Esophagus squamous epithelium (tissue), 5 donors: ENCODE results near the gene FOCAD. TPM values are rescaled to one million over a fixed set of nuclear protein-coding genes. Genes with fewer than 3 reads are reported as not detected.
A peak's percentile ranks its signal among the peaks of the same experiment; 100 is the strongest.

Source experiments
- DNase-seq: peaks from one replicate; lab custom pipeline; 2025; lab: John Stamatoyannopoulos, UW
- H3K27ac ChIP-seq, 4 donors: fragments of 200-600 bp; sonication (generic); one replicate each; pipeline ENCODE4 v1.5.1; 2016 to 2019; ENCODE audit warnings: mild to moderate bottlenecking in 1 of 4
- H3K27me3 ChIP-seq, 4 donors: fragments of 200-600 bp; sonication (generic); 1 replicate in 3 of 4; 2 replicates in 1 of 4; pipeline versions ENCODE4 v1.5.1 to v1.6.0; 2017 to 2021; ENCODE audit warnings: antibody characterized with exemption in 1 of 4
- H3K36me3 ChIP-seq, 3 donors: fragments of 200-600 bp; sonication (generic); one replicate each; pipeline ENCODE4 v1.5.1; 2016 to 2019
- H3K4me1 ChIP-seq, 3 donors: fragments of 200-600 bp; sonication (generic); one replicate each; pipeline ENCODE4 v1.5.1; 2017 to 2019
- H3K4me3 ChIP-seq, 4 donors: fragments of 200-600 bp; sonication (generic); 1 replicate in 3 of 4; 2 replicates in 1 of 4; pipeline ENCODE4 v1.5.1; 2016 to 2019; ENCODE audit warnings: mild to moderate bottlenecking in 2 of 4, moderate library complexity in 1 of 4
- H3K9me3 ChIP-seq, 3 donors: fragments of 200-600 bp; sonication (generic); one replicate each; pipeline ENCODE4 v1.5.1; 2016 to 2019
- POLR2A ChIP-seq, 4 donors: fragments of 450-650 bp; IDR thresholded peaks; one replicate each; pipeline ENCODE4 v1.6.1; 2017; ENCODE audit warnings: antibody characterized with exemption in 4 of 4, mild to moderate bottlenecking in 4 of 4, moderate library complexity in 3 of 4
- WGBS, 2 donors: methylation state at CpG; one replicate each; pipeline ENCODE4 v1.1.5; 2018; 5-methylcytosine and 5-hydroxymethylcytosine counted together
- intact Hi-C: fragments of 100-400 bp; cut with DNase I; formaldehyde crosslinking; loops from one replicate; pipeline ENCODE4 v1.15.0; 2022
- total RNA-seq, 4 donors: library from RNA; depleted of rRNA; stranded (reverse); fragments of >200 nt; gene quantifications; one replicate each; pipeline ENCODE4 v1.1.0, GENCODE V29; 2016
- TF ChIP-seq, protein P1 (sequence below), 6 experiments: fragments of 450-650 bp in 4 of 6; fragments of 200-600 bp in 2 of 6; sonication (generic) in 2 of 6; IDR thresholded peaks; one replicate each; pipeline ENCODE4 v1.5.1; 2016 to 2019; ENCODE audit warnings: antibody characterized with exemption in 6 of 6, mild to moderate bottlenecking in 4 of 6, moderate library complexity in 4 of 6
- donor health status: DM: yes; HTN: yes; CAD: no.

FOCAD gene
- total RNA-seq, 4 donors from 2014 or later = 20.7 to 34.9 (median 25.5) TPM

DNA sequence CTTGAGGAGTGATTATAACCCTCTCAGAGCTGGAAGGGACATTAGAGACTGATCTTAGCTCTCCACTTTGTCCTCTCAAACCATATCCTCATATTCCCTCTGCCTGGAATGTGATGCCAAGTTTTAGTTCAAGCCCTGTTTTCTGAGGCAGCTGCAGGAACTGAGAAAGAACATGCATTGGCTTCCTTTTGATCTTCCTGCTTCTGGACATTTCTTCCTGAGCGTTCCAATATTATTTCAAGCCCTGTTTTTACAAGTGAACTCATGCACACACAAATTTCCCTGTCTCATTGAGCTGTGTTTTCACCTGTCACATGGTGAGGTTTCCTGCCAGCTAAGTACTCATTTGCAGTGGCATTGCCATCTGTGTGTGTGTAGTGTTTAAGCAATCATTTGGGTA, 17.0 kb downstream of the FOCAD start:
- H3K9me3 ChIP-seq = no peaks in the 10 kb centered on the region
- intact Hi-C loops = no loop called here
- no peaks in the 10 kb centered on the region for H3K36me3 ChIP-seq
- peaks cover 0 to 16% (median 6%) of the 10 kb centered on the region in 3 donors for H3K4me1 ChIP-seq
- WGBS, 2 donors = 9 to 16% methylated on average over 1 of the region's 1 CpG
- no peak for DNase-seq
- TF ChIP-seq, protein P1, sequence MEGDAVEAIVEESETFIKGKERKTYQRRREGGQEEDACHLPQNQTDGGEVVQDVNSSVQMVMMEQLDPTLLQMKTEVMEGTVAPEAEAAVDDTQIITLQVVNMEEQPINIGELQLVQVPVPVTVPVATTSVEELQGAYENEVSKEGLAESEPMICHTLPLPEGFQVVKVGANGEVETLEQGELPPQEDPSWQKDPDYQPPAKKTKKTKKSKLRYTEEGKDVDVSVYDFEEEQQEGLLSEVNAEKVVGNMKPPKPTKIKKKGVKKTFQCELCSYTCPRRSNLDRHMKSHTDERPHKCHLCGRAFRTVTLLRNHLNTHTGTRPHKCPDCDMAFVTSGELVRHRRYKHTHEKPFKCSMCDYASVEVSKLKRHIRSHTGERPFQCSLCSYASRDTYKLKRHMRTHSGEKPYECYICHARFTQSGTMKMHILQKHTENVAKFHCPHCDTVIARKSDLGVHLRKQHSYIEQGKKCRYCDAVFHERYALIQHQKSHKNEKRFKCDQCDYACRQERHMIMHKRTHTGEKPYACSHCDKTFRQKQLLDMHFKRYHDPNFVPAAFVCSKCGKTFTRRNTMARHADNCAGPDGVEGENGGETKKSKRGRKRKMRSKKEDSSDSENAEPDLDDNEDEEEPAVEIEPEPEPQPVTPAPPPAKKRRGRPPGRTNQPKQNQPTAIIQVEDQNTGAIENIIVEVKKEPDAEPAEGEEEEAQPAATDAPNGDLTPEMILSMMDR (IDR thresholded peaks at IDR 0.05) = no peak
- no peak for TF ChIP-seq POLR2A (IDR thresholded peaks at IDR 0.05)
- H3K27me3 ChIP-seq = no peaks in the 10 kb centered on the region
- no peak overlapping the region for H3K4me3 ChIP-seq
- H3K27ac ChIP-seq = peak overlapping the region in 1 of 4 donors; percentile 26

DNA sequence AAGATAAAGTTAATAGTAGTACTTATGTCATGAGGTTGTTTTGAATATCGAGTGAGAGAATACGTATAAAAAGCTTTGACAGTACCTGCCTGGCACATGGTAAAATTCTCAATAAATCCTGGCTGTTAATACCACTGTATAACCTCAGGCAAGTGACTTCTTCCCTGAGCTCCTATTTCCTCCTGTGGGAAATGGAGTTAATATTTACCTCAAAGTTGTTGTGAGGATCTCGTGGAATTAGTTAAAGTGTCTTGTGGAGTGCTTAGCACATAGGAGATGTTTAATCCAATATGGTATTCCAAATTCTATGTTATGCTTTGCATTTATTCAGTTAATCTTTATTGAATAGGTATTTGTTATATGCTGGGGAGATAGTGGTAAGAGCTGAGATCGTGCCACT, 18.5 kb downstream of the FOCAD start:
- Histone ChIP-seq H3K4me3 (no peak overlapping the region), H3K4me1 (peaks cover 0 to 16% (median 6%) of the 10 kb centered on the region in 3 donors), H3K27ac (no peak overlapping the region), H3K36me3 (no peaks in the 10 kb centered on the region), H3K27me3 (no peaks in the 10 kb centered on the region), H3K9me3 (no peaks in the 10 kb centered on the region)
- intact Hi-C loops = no loop called here
- no peak for TF ChIP-seq POLR2A (IDR thresholded peaks at IDR 0.05)
- DNase-seq = no peak
- WGBS, 2 donors = 65 to 91% methylated on average over 4 of the region's 4 CpGs

DNA sequence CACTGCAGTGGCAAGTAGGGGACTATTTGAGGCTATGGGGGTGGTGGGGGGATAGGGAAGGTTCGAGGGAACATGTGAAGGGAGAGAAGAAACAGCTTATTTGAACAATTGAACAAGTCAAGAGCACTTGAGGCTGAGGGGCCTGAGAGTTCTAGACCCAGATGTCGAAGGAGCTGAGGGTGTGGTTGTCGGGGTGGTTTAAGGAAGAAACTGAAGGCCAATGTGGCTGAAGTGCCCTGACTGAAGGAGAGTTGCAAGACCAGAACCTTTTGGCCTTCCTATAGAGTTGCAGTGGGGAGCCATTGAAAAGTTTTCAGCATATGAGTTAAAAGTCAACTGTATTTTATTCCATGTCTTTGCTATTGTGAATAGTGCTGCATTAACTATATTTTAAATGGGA, 19.1 kb downstream of the FOCAD start:
- no peak for DNase-seq
- H3K27me3 ChIP-seq = no peaks in the 10 kb centered on the region

DNA sequence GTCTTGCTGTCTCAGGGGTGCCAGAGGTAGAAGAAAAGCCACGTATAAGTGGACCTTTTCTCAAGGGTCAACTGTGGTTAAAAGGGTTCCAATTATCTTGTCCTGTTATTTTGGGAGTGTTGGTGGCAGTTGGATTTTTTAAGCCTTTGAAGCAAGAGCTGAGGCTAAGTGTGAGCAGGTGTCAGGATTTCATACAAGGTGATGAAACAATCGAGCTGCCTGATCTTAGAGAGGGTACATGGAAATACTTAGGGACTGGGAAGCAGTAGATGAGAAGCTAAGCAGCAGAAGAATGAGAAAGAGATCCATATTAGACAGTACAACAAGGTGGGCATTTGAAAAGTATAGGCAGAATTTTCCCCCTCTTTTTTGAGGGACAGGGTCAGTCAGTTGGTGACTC, 23.6 kb downstream of the FOCAD start:
- intact Hi-C loops = no loop called here
- no peaks in the 10 kb centered on the region for H3K27me3 ChIP-seq
- no peaks in the 10 kb centered on the region for H3K4me1 ChIP-seq
- H3K9me3 ChIP-seq = no peaks in the 10 kb centered on the region
- H3K4me3 ChIP-seq = no peak overlapping the region
- H3K27ac ChIP-seq = no peak overlapping the region
- no peaks in the 10 kb centered on the region for H3K36me3 ChIP-seq
- no peak for DNase-seq
- TF ChIP-seq, protein P1 (IDR thresholded peaks at IDR 0.05) = no peak
- TF ChIP-seq POLR2A (IDR thresholded peaks at IDR 0.05) = no peak
- WGBS, 2 donors = 86 to 88% methylated on average over 2 of the region's 2 CpGs

More for the DNA sequence above, 19.1 kb downstream of the FOCAD start:
- no peak for TF ChIP-seq POLR2A (IDR thresholded peaks at IDR 0.05)
- TF ChIP-seq, protein P1 (IDR thresholded peaks at IDR 0.05) = no peak
- 97% methylated on average over 3 of the region's 3 CpGs for WGBS, 2 donors
- H3K9me3 ChIP-seq = no peaks in the 10 kb centered on the region
- no peak overlapping the region for H3K27ac ChIP-seq
- no peak overlapping the region for H3K4me3 ChIP-seq
- peaks cover 0 to 16% (median 6%) of the 10 kb centered on the region in 3 donors for H3K4me1 ChIP-seq
- no peaks in the 10 kb centered on the region for H3K36me3 ChIP-seq
- intact Hi-C loops = no loop called here

DNA sequence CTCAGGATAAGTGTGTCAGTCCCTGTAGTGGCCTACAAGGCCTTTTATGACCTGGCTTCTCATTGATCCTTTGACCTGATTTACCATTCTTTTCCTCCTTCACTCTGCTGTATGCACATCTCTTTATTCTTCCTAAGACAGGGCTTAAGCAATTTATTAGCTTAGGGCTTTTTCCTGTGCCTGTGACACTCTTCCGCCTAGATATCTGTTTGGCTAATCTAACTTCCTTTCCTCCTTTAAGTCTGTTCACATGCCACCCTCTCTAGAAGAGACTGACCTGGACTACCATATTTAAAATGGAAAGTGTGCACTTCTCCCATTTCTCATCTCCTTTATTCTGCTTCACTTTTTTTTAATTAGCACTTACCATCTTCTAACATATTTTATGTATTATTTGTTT, 29.1 kb downstream of the FOCAD start:
- H3K4me1 ChIP-seq = no peaks in the 10 kb centered on the region
- peaks cover 0 to 13% (median 0%) of the 10 kb centered on the region in 3 donors for H3K36me3 ChIP-seq
- DNase-seq = no peak
- no peak overlapping the region for H3K27ac ChIP-seq
- H3K9me3 ChIP-seq = no peaks in the 10 kb centered on the region
- no peak overlapping the region for H3K4me3 ChIP-seq
- 84 to 86% methylated on average over 1 of the region's 1 CpG for WGBS, 2 donors
- TF ChIP-seq, protein P1 (IDR thresholded peaks at IDR 0.05) = no peak
- no peak for TF ChIP-seq POLR2A (IDR thresholded peaks at IDR 0.05)
- H3K27me3 ChIP-seq = no peaks in the 10 kb centered on the region
- intact Hi-C loops = no loop called here
